Neuronal stem cell (in vitro differentiated cells): ENCODE results near the gene CTDSPL2.

Experiments
- DNase-seq: peaks from one replicate; pipeline ENCODE4 v3.0.0-alpha.2; 2013; ENCODE audit warnings: low spot score
- H2AFZ ChIP-seq: one replicate; pipeline ENCODE4 v1.6.1; 2013; ENCODE audit warnings: mild to moderate bottlenecking, low read length, inconsistent platforms
- H2AK5ac ChIP-seq: 2 replicates; pipeline ENCODE4 v1.6.1; 2013; ENCODE audit warnings: low read depth, mild to moderate bottlenecking, inconsistent platforms, low read length, moderate library complexity, mixed read lengths
- H2BK120ac ChIP-seq: 2 replicates; pipeline ENCODE4 v1.6.1; 2013; ENCODE audit warnings: low read depth, mild to moderate bottlenecking, inconsistent platforms, low read length, moderate library complexity, mixed read lengths
- H2BK12ac ChIP-seq: one replicate; pipeline ENCODE4 v1.6.1; 2013; ENCODE audit warnings: low read length, inconsistent platforms
- H2BK15ac ChIP-seq: 2 replicates; pipeline ENCODE4 v1.6.1; 2013; ENCODE audit warnings: mild to moderate bottlenecking, low read length, inconsistent platforms, mixed read lengths
- H2BK5ac ChIP-seq: one replicate; pipeline ENCODE4 v1.6.1; 2013; ENCODE audit warnings: inconsistent platforms, mild to moderate bottlenecking, low read length, moderate library complexity
- H3K14ac ChIP-seq: one replicate; pipeline ENCODE4 v1.6.1; 2013; ENCODE audit warnings: low read length, inconsistent platforms
- H3K18ac ChIP-seq: 2 replicates; pipeline ENCODE4 v1.6.1; 2013; ENCODE audit warnings: low read length, inconsistent platforms
- H3K23ac ChIP-seq: 2 replicates; pipeline ENCODE4 v1.6.1; 2013; ENCODE audit warnings: low read depth, mild to moderate bottlenecking, mixed read lengths, low read length, inconsistent platforms; ENCODE audit not compliant: poor library complexity
- H3K27ac ChIP-seq: replicated peaks from 3 replicates; pipeline ENCODE4 v1.5.1; 2013; ENCODE audit warnings: low read length, inconsistent platforms
- H3K27me3 ChIP-seq, 3 experiments: 2 replicates each; pipeline ENCODE4 v1.6.1; 2013; ENCODE audit warnings: low read length in 3 of 3, mild to moderate bottlenecking in 2 of 3, inconsistent platforms in 1 of 3, low read depth in 1 of 3, mixed read lengths in 1 of 3, moderate library complexity in 1 of 3; ENCODE audit not compliant: control insufficient read depth in 3 of 3, insufficient read depth in 3 of 3
- H3K36me3 ChIP-seq, 2 donors: replicated peaks in 1 of 2; 2 replicates each; pipeline ENCODE4 v1.6.1; 2013; ENCODE audit warnings: low read length in 2 of 2; ENCODE audit not compliant: control insufficient read depth in 2 of 2, insufficient read depth in 2 of 2
- H3K4ac ChIP-seq: 2 replicates; pipeline ENCODE4 v1.6.1; 2013; ENCODE audit warnings: inconsistent platforms, mild to moderate bottlenecking, low read length, moderate library complexity
- H3K4me1 ChIP-seq, 2 donors: 1 replicate in 1 of 2; 2 replicates in 1 of 2; pipeline ENCODE4 v1.6.1; 2013; ENCODE audit warnings: low read length in 2 of 2, low read depth in 1 of 2; ENCODE audit not compliant: control insufficient read depth in 2 of 2, insufficient read depth in 1 of 2
- H3K4me2 ChIP-seq: one replicate; pipeline ENCODE4 v1.6.1; 2013; ENCODE audit warnings: mild to moderate bottlenecking, low read length, inconsistent platforms; ENCODE audit not compliant: insufficient read depth, poor library complexity, severe bottlenecking
- H3K4me3 ChIP-seq, 2 donors: 2 replicates each; pipeline ENCODE4 v1.5.1; 2013; ENCODE audit warnings: low read length in 2 of 2, mild to moderate bottlenecking in 2 of 2, inconsistent platforms in 1 of 2, moderate library complexity in 1 of 2
- H3K79me1 ChIP-seq: one replicate; pipeline ENCODE4 v1.6.1; 2013; ENCODE audit warnings: low read depth, mild to moderate bottlenecking, inconsistent platforms, low read length, moderate library complexity
- H3K9ac ChIP-seq: one replicate; pipeline ENCODE4 v1.6.1; 2013; ENCODE audit warnings: mild to moderate bottlenecking, low read depth, low read length, inconsistent platforms; ENCODE audit not compliant: poor library complexity
- H3K9me3 ChIP-seq, 2 donors: replicated peaks in 1 of 2; 2 replicates each; pipeline versions ENCODE3 to v1.6.1; 2013; ENCODE audit warnings: low read length in 2 of 2, mild to moderate bottlenecking in 2 of 2, inconsistent platforms in 1 of 2, low read depth in 1 of 2, mixed read lengths in 1 of 2, moderate library complexity in 1 of 2; ENCODE audit not compliant: control insufficient read depth in 2 of 2, insufficient read depth in 1 of 2
- H4K8ac ChIP-seq: one replicate; pipeline ENCODE4 v1.6.1; 2013; ENCODE audit warnings: low read depth, mild to moderate bottlenecking, inconsistent platforms, low read length, moderate library complexity
- H4K91ac ChIP-seq: one replicate; pipeline ENCODE4 v1.6.1; 2013; ENCODE audit warnings: low read length, low read depth, mild to moderate bottlenecking, inconsistent platforms; ENCODE audit not compliant: poor library complexity
- WGBS, 2 donors: extraction: QIAGEN DNeasy Blood & Tissue Kit; methylation state at CpG; one replicate each; pipeline ENCODE4 v1.1.7; 2013; ENCODE audit warnings: missing lambda C conversion rate in 2 of 2, mixed read lengths in 1 of 2; ENCODE audit not compliant: insufficient read length in 2 of 2, insufficient replicate concordance in 1 of 2; ENCODE audit errors: extremely low coverage in 2 of 2; 5-methylcytosine and 5-hydroxymethylcytosine counted together

Gene CTDSPL2

GRCh38 chr15:44468709-44469385 lies 41.4 kb downstream of the CTDSPL2 start:
- no peak overlapping the region for H2AK5ac ChIP-seq

DNA sequence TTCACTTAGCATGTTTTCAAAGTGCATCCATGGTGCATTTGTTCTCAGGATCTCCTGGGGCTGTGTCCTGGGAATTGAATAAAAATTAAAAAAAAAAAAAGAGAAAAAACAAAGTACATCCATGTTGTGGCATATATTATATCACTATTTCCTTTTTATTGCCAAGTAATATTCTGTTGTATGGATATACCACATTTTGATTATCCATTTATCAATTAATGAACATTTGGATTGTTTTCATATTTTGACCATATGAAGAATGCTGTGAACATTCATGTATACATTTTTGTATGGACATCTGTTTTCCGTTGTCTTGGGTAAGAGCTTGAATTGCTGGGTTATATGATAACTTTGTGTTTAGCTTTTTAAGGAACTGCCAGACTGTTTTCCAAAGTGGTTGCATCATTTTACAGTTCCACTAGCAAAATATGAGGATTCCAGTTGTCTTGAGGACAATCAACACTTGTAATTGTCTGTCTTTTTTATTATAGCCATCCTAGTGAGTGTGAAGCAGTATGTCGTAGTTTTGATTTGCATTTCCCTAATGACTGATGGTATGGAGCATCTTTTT lies 44.5 kb downstream of the CTDSPL2 start:
- Histone ChIP-seq H2BK15ac (no peak overlapping the region), H4K8ac (no peak overlapping the region), H3K4me1 (no peaks in the 10 kb centered on the region), H2BK120ac (no peak overlapping the region), H3K79me1 (no peaks in the 10 kb centered on the region), H2AFZ (no peak overlapping the region), H4K91ac (no peak overlapping the region), H3K18ac (no peak overlapping the region), H3K36me3 (peaks cover 0 to 73% of the 10 kb centered on the region in 2 donors), H2AK5ac (no peak overlapping the region), H3K27me3 (no peaks in the 10 kb centered on the region), H3K4me2 (no peak overlapping the region), H2BK5ac (no peak overlapping the region), H2BK12ac (no peak overlapping the region), H3K14ac (no peak overlapping the region), H3K9ac (no peak overlapping the region), H3K4me3 (no peak overlapping the region), H3K27ac (no peak overlapping the region), H3K23ac (no peak overlapping the region), H3K4ac (no peak overlapping the region), H3K9me3 (peaks cover 0 to 24% of the 10 kb centered on the region in 2 donors)
- no peak for DNase-seq
- WGBS, 2 donors = no CpG with 5 or more reads among the region's 2 CpGs

More at GRCh38 chr15:44468709-44469385, 41.4 kb downstream of the CTDSPL2 start:
- no peaks in the 10 kb centered on the region for H3K27me3 ChIP-seq
- no peak overlapping the region for H3K18ac ChIP-seq
- H3K36me3 ChIP-seq = peaks cover 5 to 84% of the 10 kb centered on the region in 2 donors
- no peak overlapping the region for H4K8ac ChIP-seq
- H2AFZ ChIP-seq = no peak overlapping the region
- no peak overlapping the region for H2BK120ac ChIP-seq
- H3K79me1 ChIP-seq = no peaks in the 10 kb centered on the region
- no peak overlapping the region for H3K14ac ChIP-seq
- no peak overlapping the region for H3K27ac ChIP-seq
- H3K9me3 ChIP-seq = peaks cover 0 to 22% of the 10 kb centered on the region in 2 donors
- H3K4ac ChIP-seq = no peak overlapping the region
- no peak overlapping the region for H4K91ac ChIP-seq
- no peak overlapping the region for H3K23ac ChIP-seq
- no peak overlapping the region for H2BK15ac ChIP-seq
- DNase-seq = no peak
- H3K4me3 ChIP-seq = no peak overlapping the region
- H3K4me2 ChIP-seq = no peak overlapping the region
- H3K9ac ChIP-seq = no peak overlapping the region
- H2BK5ac ChIP-seq = no peak overlapping the region
- WGBS, 2 donors = no CpG with 5 or more reads among the region's 3 CpGs
- H2BK12ac ChIP-seq = no peak overlapping the region
- H3K4me1 ChIP-seq = no peaks in the 10 kb centered on the region

GRCh38 chr15:44479343-44479742 lies 51.9 kb downstream of the CTDSPL2 start:
- WGBS, 2 donors = no CpG with 5 or more reads among the region's 2 CpGs
- no peaks in the 10 kb centered on the region for H3K27me3 ChIP-seq
- H3K36me3 ChIP-seq = peaks cover 0 to 29% of the 10 kb centered on the region in 2 donors
- peaks cover under 1% of the 10 kb centered on the region for H3K79me1 ChIP-seq
- no peak overlapping the region for H3K14ac ChIP-seq
- no peak overlapping the region for H2BK120ac ChIP-seq
- no peak for DNase-seq
- H4K91ac ChIP-seq = no peak overlapping the region
- H2AFZ ChIP-seq = no peak overlapping the region
- no peaks in the 10 kb centered on the region for H3K4me1 ChIP-seq
- no peak overlapping the region for H3K9ac ChIP-seq
- no peak overlapping the region for H4K8ac ChIP-seq
- H2BK5ac ChIP-seq = no peak overlapping the region
- H3K4me2 ChIP-seq = no peak overlapping the region
- H2AK5ac ChIP-seq = no peak overlapping the region
- H3K4me3 ChIP-seq = no peak overlapping the region
- H3K9me3 ChIP-seq = no peaks in the 10 kb centered on the region
- no peak overlapping the region for H3K27ac ChIP-seq
- no peak overlapping the region for H3K23ac ChIP-seq
- H2BK12ac ChIP-seq = no peak overlapping the region
- no peak overlapping the region for H3K18ac ChIP-seq
- no peak overlapping the region for H2BK15ac ChIP-seq
- H3K4ac ChIP-seq = no peak overlapping the region

DNA sequence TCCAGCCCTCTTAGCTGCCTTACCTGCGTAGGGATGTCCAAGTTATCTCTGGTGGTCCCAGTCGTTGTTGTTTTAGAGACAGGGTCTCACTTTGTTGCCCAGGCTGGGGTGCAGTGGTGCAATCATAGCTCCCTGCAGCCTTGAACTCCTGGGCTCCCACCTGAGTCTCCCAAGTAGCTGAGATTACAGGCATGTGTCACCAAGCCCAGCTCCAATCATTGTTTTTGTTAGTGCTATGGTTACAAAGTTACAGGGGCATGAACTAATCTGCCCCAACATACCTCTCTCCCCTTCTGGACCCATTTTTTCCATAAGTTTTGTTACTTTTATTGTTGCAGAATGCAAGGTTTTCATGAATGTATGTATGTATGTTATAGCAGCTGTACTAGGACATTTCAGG lies 54.7 kb downstream of the CTDSPL2 start:
- no peak for DNase-seq
- H4K91ac ChIP-seq = no peak overlapping the region
- H3K18ac ChIP-seq = no peak overlapping the region
- H2AFZ ChIP-seq = no peak overlapping the region
- peaks cover 2% of the 10 kb centered on the region for H3K79me1 ChIP-seq
- H2BK15ac ChIP-seq = no peak overlapping the region
- H3K36me3 ChIP-seq = peaks cover 5 to 44% of the 10 kb centered on the region in 2 donors
- WGBS, 2 donors = no CpG with 5 or more reads among the region's 2 CpGs
- H3K4ac ChIP-seq = no peak overlapping the region
- H3K4me1 ChIP-seq = no peaks in the 10 kb centered on the region
- no peak overlapping the region for H2AK5ac ChIP-seq
- H3K27ac ChIP-seq = no peak overlapping the region
- H2BK12ac ChIP-seq = no peak overlapping the region
- no peaks in the 10 kb centered on the region for H3K27me3 ChIP-seq
- no peak overlapping the region for H4K8ac ChIP-seq
- H3K14ac ChIP-seq = no peak overlapping the region
- H3K23ac ChIP-seq = no peak overlapping the region
- no peak overlapping the region for H3K4me3 ChIP-seq
- H2BK120ac ChIP-seq = no peak overlapping the region
- H3K9me3 ChIP-seq = no peaks in the 10 kb centered on the region
- no peak overlapping the region for H3K4me2 ChIP-seq
- H2BK5ac ChIP-seq = no peak overlapping the region
- H3K9ac ChIP-seq = no peak overlapping the region
